Ascending aorta (tissue), 2 donors: ENCODE measurements around the gene FGD6. TPM values are rescaled to one million over a fixed set of nuclear protein-coding genes. Genes with fewer than 3 reads are reported as not detected.

Source experiments
- DNase-seq, 2 donors: peaks; one replicate each; pipeline ENCODE4 v3.0.0-alpha.2; 2019; ENCODE audit warnings: low spot score in 2 of 2
- H3K27ac ChIP-seq, 2 donors: fragments of 200-600 bp; sonication (generic); one replicate each; pipeline ENCODE4 v1.5.1; 2016 to 2017; ENCODE audit warnings: mild to moderate bottlenecking in 1 of 2
- H3K27me3 ChIP-seq: fragments of 200-600 bp; sonication (generic); one replicate; pipeline ENCODE4 v1.5.1; 2017
- H3K36me3 ChIP-seq, 2 donors: fragments of 200-600 bp; sonication (generic); one replicate each; pipeline ENCODE4 v1.5.1; 2016
- H3K4me1 ChIP-seq, 2 donors: fragments of 200-600 bp; sonication (generic); one replicate each; pipeline ENCODE4 v1.5.1; 2016 to 2017; ENCODE audit warnings: mild to moderate bottlenecking in 1 of 2
- H3K4me3 ChIP-seq, 2 donors: fragments of 200-600 bp; sonication (generic); one replicate each; pipeline ENCODE4 v1.5.1; 2016 to 2017; ENCODE audit warnings: mild to moderate bottlenecking in 1 of 2
- H3K9me3 ChIP-seq, 2 donors: fragments of 200-600 bp; sonication (generic); one replicate each; pipeline ENCODE4 v1.5.1; 2016
- CTCF ChIP-seq, 3 experiments: fragments of 200-600 bp in 2 of 3; fragments of 450-650 bp in 1 of 3; sonication (generic) in 2 of 3; IDR thresholded peaks; one replicate each; pipeline ENCODE4 v1.5.1; 2016 to 2019; ENCODE audit warnings: antibody characterized with exemption in 3 of 3, mild to moderate bottlenecking in 1 of 3, moderate library complexity in 1 of 3
- intact Hi-C: fragments of 100-400 bp; cut with DNase I; formaldehyde crosslinking; loops from one replicate; pipeline ENCODE4 v1.15.1; 2023
- total RNA-seq: library from RNA; depleted of rRNA; stranded (reverse); fragments of >200 nt; gene quantifications from one replicate; pipeline ENCODE4 v1.1.0, GENCODE V29; 2016

FGD6 gene
- total RNA-seq, 1 donor from 2014 or later: 2.0 TPM

DNA sequence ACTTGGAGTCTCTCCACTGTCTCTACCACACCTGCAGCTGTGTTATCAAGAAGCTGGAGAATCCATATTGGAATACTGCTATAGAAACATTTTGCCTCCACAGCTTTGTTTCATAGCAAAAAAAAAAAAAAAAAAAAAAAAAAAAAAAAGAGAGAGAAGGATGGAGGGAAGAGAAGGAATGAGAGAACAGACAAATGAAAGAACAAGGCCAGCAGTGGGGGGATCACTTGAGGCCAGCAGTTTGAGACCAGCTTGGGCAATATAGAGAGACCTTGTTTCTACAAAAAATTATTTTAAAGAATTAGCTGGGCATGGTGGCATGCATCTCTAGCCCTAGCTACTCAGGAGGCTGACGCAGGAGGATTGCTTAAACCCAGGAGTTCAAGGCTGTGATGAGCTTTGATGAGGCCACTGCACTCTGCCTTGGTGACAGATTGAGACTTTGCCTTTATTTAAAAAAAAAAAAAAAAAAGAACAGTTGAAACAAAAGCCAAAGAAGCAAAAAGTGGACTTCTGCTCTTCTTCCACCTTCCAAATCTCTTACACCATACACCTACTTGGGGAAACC lies 8.5 kb upstream of the FGD6 start:
- Histone ChIP-seq H3K27me3 (no peaks in the 10 kb centered on the region), H3K4me3 (no peak overlapping the region), H3K36me3 (peaks cover 4 to 9% of the 10 kb centered on the region in 2 donors), H3K4me1 (peaks cover 0 to 28% of the 10 kb centered on the region in 2 donors), H3K27ac (peak overlapping the region in 1 of 2 donors; percentile 7), H3K9me3 (no peaks in the 10 kb centered on the region)
- DNase-seq: no peak
- TF ChIP-seq CTCF (IDR thresholded peaks at IDR 0.05): no peak
- intact Hi-C loops: no loop called here

- intact Hi-C loops: no loop called here
- Histone ChIP-seq H3K4me1 (peaks cover 0 to 31% of the 10 kb centered on the region in 2 donors), H3K4me3 (no peak overlapping the region), H3K9me3 (no peaks in the 10 kb centered on the region), H3K36me3 (peaks cover 4 to 9% of the 10 kb centered on the region in 2 donors), H3K27ac (peak overlapping the region; percentile 17 to 56), H3K27me3 (no peaks in the 10 kb centered on the region)
- no peak for TF ChIP-seq CTCF (IDR thresholded peaks at IDR 0.05)
- DNase-seq: no peak
Measured at GRCh38 chr12:95224202-95225170, 7.2 kb upstream of the FGD6 start.

DNA sequence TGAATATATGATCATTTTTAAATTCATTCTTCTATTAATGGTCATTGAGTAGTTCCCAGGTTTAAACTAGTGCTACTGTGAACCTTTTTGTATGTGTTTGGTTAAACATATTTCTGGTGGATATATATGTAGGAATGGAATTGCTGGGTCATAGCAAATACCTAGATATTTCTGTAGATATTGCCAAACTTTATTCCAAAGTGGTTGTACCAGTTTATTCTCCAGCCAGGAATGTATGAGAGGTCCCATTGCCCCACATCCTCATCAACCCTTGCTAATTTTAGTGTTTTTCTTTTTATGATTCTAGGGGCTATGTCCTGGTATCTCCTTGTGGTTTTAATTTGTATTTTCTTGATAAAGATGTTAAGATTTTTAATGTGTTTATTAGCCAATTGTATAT lies 3.5 kb upstream of the FGD6 start:
- intact Hi-C loops: no loop called here
- no peak for TF ChIP-seq CTCF (IDR thresholded peaks at IDR 0.05)
- Histone ChIP-seq H3K27me3 (no peaks in the 10 kb centered on the region), H3K4me3 (no peak overlapping the region), H3K27ac (no peak overlapping the region), H3K4me1 (peaks cover 0 to 24% of the 10 kb centered on the region in 2 donors), H3K9me3 (no peaks in the 10 kb centered on the region), H3K36me3 (peaks cover 4 to 9% of the 10 kb centered on the region in 2 donors)
- no peak for DNase-seq

GRCh38 chr12:95220190-95220589 lies 2.9 kb upstream of the FGD6 start:
- Histone ChIP-seq H3K27ac (no peak overlapping the region), H3K9me3 (no peaks in the 10 kb centered on the region), H3K36me3 (peaks cover 4 to 5% of the 10 kb centered on the region in 2 donors), H3K4me1 (peaks cover 0 to 24% of the 10 kb centered on the region in 2 donors), H3K4me3 (peak overlapping the region in 1 of 2 donors; percentile 90), H3K27me3 (no peaks in the 10 kb centered on the region)
- no peak for TF ChIP-seq CTCF (IDR thresholded peaks at IDR 0.05)
- intact Hi-C loops: no loop called here
- no peak for DNase-seq

- no peaks in the 10 kb centered on the region for H3K27me3 ChIP-seq
- peaks cover 0 to 21% of the 10 kb centered on the region in 2 donors for H3K4me1 ChIP-seq
- peak in 1 of 3 experiments; percentile 4 for TF ChIP-seq CTCF (IDR thresholded peaks at IDR 0.05)
- H3K9me3 ChIP-seq: no peaks in the 10 kb centered on the region
- H3K36me3 ChIP-seq: no peaks in the 10 kb centered on the region
- peak overlapping the region; percentile 83 to 90 for H3K4me3 ChIP-seq
- H3K27ac ChIP-seq: peak overlapping the region; percentile 98 to 99
- DNase-seq: peak; percentile 47 to 90
- intact Hi-C loops: loop anchor here (2.0 to 5.0 kb wide), 4 partner anchors 14 to 254 kb away; partner anchors contain the start of gene METAP2
Measured at GRCh38 chr12:95218150-95219133, 1.2 kb upstream of the FGD6 start.
